H9 (cell line): ENCODE data around the gene CTNNA1. TPM values are rescaled to one million over a fixed set of nuclear protein-coding genes. Genes with fewer than 3 reads are reported as not detected.

Source experiments
- DNase-seq: peaks from one replicate; pipeline ENCODE4 v3.0.0-alpha.2; 2017
- H2AFZ ChIP-seq: one replicate; pipeline ENCODE4 v1.6.1; 2013; ENCODE audit warnings: mild to moderate bottlenecking, low read length, control low read depth, moderate library complexity
- H2AK5ac ChIP-seq: 2 replicates; pipeline ENCODE4 v1.6.1; 2013; ENCODE audit warnings: low read length, control low read depth, mixed read lengths; ENCODE audit not compliant: insufficient read length
- H2BK120ac ChIP-seq: one replicate; pipeline ENCODE4 v1.6.1; 2013; ENCODE audit warnings: low read depth, mild to moderate bottlenecking, low read length, control low read depth, inconsistent platforms; ENCODE audit not compliant: poor library complexity, severe bottlenecking
- H2BK12ac ChIP-seq: 2 replicates; pipeline ENCODE4 v1.6.1; 2013; ENCODE audit warnings: low read length, control low read depth, mixed read lengths, low read depth; ENCODE audit not compliant: insufficient read length
- H2BK15ac ChIP-seq: 2 replicates; pipeline ENCODE4 v1.6.1; 2013; ENCODE audit warnings: low read depth, low read length, control low read depth
- H2BK20ac ChIP-seq: one replicate; pipeline ENCODE4 v1.6.1; 2013; ENCODE audit warnings: low read depth, mild to moderate bottlenecking, low read length, control low read depth, inconsistent platforms; ENCODE audit not compliant: poor library complexity, severe bottlenecking
- H2BK5ac ChIP-seq: 2 replicates; pipeline ENCODE4 v1.6.1; 2013; ENCODE audit warnings: low read length, control low read depth, mixed read lengths; ENCODE audit not compliant: insufficient read length
- H3K14ac ChIP-seq: 2 replicates; pipeline ENCODE4 v1.6.1; 2013; ENCODE audit warnings: low read length, control low read depth; ENCODE audit not compliant: insufficient read depth
- H3K18ac ChIP-seq: 2 replicates; pipeline ENCODE4 v1.6.1; 2013; ENCODE audit warnings: low read depth, mild to moderate bottlenecking, mixed read lengths, low read length, control low read depth; ENCODE audit not compliant: insufficient read length
- H3K23ac ChIP-seq: 2 replicates; pipeline ENCODE4 v1.6.1; 2013; ENCODE audit warnings: low read length, control low read depth, mixed read lengths, low read depth; ENCODE audit not compliant: insufficient read length
- H3K23me2 ChIP-seq: 2 replicates; pipeline ENCODE4 v1.6.1; 2013; ENCODE audit warnings: low read depth, mild to moderate bottlenecking, mixed read lengths, low read length, control low read depth; ENCODE audit not compliant: insufficient read length, poor library complexity, severe bottlenecking
- H3K27ac ChIP-seq: 2 replicates; pipeline ENCODE4 v1.5.1; 2013; ENCODE audit warnings: low read length, control low read depth, mixed read lengths, low read depth; ENCODE audit not compliant: insufficient read length
- H3K27me3 ChIP-seq: 2 replicates; pipeline ENCODE4 v1.6.1; 2013; ENCODE audit warnings: low read length, control low read depth, inconsistent platforms; ENCODE audit not compliant: insufficient read depth
- H3K4ac ChIP-seq: 2 replicates; pipeline ENCODE4 v1.6.1; 2013; ENCODE audit warnings: low read depth, mild to moderate bottlenecking, control low read depth, inconsistent platforms, low read length, moderate library complexity
- H3K4me1 ChIP-seq: 2 replicates; pipeline ENCODE4 v1.6.1; 2013; ENCODE audit warnings: low read length, control low read depth, inconsistent platforms; ENCODE audit not compliant: insufficient read depth
- H3K4me2 ChIP-seq: 2 replicates; pipeline ENCODE4 v1.6.1; 2013; ENCODE audit warnings: low read length, control low read depth, mixed read lengths; ENCODE audit not compliant: insufficient read length, insufficient read depth
- H3K56ac ChIP-seq: 2 replicates; pipeline ENCODE4 v1.6.1; 2013; ENCODE audit warnings: low read depth, mild to moderate bottlenecking, mixed read lengths, low read length, control low read depth; ENCODE audit not compliant: insufficient read length
- H3K79me1 ChIP-seq: 2 replicates; pipeline ENCODE4 v1.6.1; 2013; ENCODE audit warnings: low read depth, mild to moderate bottlenecking, moderate library complexity, low read length, control low read depth, inconsistent platforms; ENCODE audit not compliant: insufficient read depth, poor library complexity, severe bottlenecking
- H3K79me2 ChIP-seq: 2 replicates; pipeline ENCODE4 v1.6.1; 2013; ENCODE audit warnings: low read length, control low read depth, inconsistent platforms; ENCODE audit not compliant: insufficient read depth
- H3K9ac ChIP-seq: 2 replicates; pipeline ENCODE4 v1.6.1; 2013; ENCODE audit warnings: low read length, control low read depth, mixed read lengths; ENCODE audit not compliant: insufficient read length; ENCODE audit errors: extremely low read depth
- H3K9me3 ChIP-seq: one replicate; pipeline ENCODE4 v1.6.1; 2013; ENCODE audit warnings: low read depth, low read length, inconsistent platforms; ENCODE audit not compliant: control insufficient read depth
- H3T11ph ChIP-seq: one replicate; pipeline ENCODE4 v1.6.1; 2013; ENCODE audit warnings: mild to moderate bottlenecking, low read length, control low read depth, inconsistent platforms
- H4K20me1 ChIP-seq: one replicate; pipeline ENCODE4 v1.6.1; 2013; ENCODE audit not compliant: control insufficient read depth, insufficient read length, insufficient read depth
- H4K5ac ChIP-seq: 2 replicates; pipeline ENCODE4 v1.6.1; 2013; ENCODE audit warnings: low read depth, mild to moderate bottlenecking, mixed read lengths, low read length, control low read depth; ENCODE audit not compliant: insufficient read length
- H4K8ac ChIP-seq: replicated peaks from 2 replicates; pipeline ENCODE4 v1.6.1; 2013; ENCODE audit warnings: low read length, control low read depth, mixed read lengths, low read depth; ENCODE audit not compliant: insufficient read length
- H4K91ac ChIP-seq: 2 replicates; pipeline ENCODE4 v1.6.1; 2013; ENCODE audit warnings: low read depth, mild to moderate bottlenecking, moderate library complexity, mixed read lengths, low read length, control low read depth; ENCODE audit not compliant: insufficient read length
- H3K27ac Mint-ChIP-seq, 3 experiments: 2 replicates in 2 of 3; 3 replicates in 1 of 3; pipeline ENCODE4 v1.8.0; 2020 to 2021; ENCODE audit warnings: mixed read lengths in 3 of 3, mild to moderate bottlenecking in 1 of 3, moderate library complexity in 1 of 3
- H3K27me3 Mint-ChIP-seq: 2 replicates; pipeline ENCODE4 v1.8.0; 2021; ENCODE audit warnings: low read depth, mild to moderate bottlenecking, moderate library complexity, mixed read lengths
- H3K36me3 Mint-ChIP-seq, 3 experiments: 2 replicates in 2 of 3; 3 replicates in 1 of 3; pipeline ENCODE4 v1.8.0; 2020 to 2021; ENCODE audit warnings: low read depth in 3 of 3, mixed read lengths in 3 of 3; ENCODE audit not compliant: insufficient read depth in 1 of 3
- H3K4me1 Mint-ChIP-seq, 2 experiments: 2 replicates each; pipeline ENCODE4 v1.8.0; 2020; ENCODE audit warnings: mixed read lengths in 2 of 2
- H3K4me3 Mint-ChIP-seq, 2 experiments: 2 replicates in 1 of 2; 3 replicates in 1 of 2; pipeline ENCODE4 v1.8.0; 2020 to 2021; ENCODE audit warnings: mild to moderate bottlenecking in 2 of 2, mixed read lengths in 2 of 2, moderate library complexity in 1 of 2
- H3K9me3 Mint-ChIP-seq, 2 experiments: 2 replicates in 1 of 2; 3 replicates in 1 of 2; pipeline ENCODE4 v1.8.0; 2020; ENCODE audit warnings: mild to moderate bottlenecking in 2 of 2, mixed read lengths in 2 of 2, moderate library complexity in 1 of 2
- CTCF ChIP-seq: fragments of 200-600 bp; sonication (generic); conservative IDR thresholded peaks from 3 replicates; pipeline ENCODE4 v1.8.0; 2021; ENCODE audit warnings: antibody characterized with exemption, mild to moderate bottlenecking
- WGBS: extraction: QIAGEN DNeasy Blood & Tissue Kit; methylation state at CpG from one replicate; pipeline ENCODE4 v1.1.7; 2013; ENCODE audit warnings: missing lambda C conversion rate, low lambda C conversion rate, mixed read lengths; ENCODE audit not compliant: insufficient read length; ENCODE audit errors: extremely low coverage; 5-methylcytosine and 5-hydroxymethylcytosine counted together
- total RNA-seq: library from RNA; stranded (reverse); gene quantifications from 2 replicates; pipeline ENCODE4 v1.2.1, GENCODE V29; 2021

CTNNA1 gene
- total RNA-seq, 1 experiment from 2014 or later = 354 TPM

DNA sequence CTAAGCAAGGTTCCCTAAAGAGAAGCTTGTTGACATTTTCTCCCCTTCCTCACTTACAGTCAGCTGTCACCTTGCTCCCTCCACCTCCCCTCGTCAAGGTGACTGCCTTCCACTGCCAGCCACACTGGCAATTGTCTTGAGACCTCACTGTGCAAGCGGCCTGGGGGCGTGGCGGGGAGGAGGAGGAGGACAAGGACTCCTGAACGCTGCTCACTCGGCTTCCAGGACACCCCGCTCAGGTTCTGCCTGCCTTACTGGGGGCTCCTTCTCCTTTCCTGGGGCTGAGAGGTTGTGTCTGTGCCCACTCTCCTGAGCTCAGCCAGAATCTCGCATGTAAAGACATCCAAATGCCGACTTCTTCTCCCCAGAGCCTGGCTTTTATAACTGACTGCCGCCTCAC, 182.2 kb downstream of the CTNNA1 start:
- Histone ChIP-seq H3K4ac (no peak overlapping the region), H3K9ac (no peak overlapping the region), H3K4me2 (no peak overlapping the region), H3K79me1 (no peaks in the 10 kb centered on the region), H2AFZ (no peak overlapping the region), H3T11ph (no peak overlapping the region), H2BK20ac (no peak overlapping the region), H4K20me1 (no peaks in the 10 kb centered on the region), H3K27ac (no peak overlapping the region), H3K56ac (no peak overlapping the region), H4K5ac (no peak overlapping the region), H3K79me2 (no peaks in the 10 kb centered on the region), H3K27me3 (no peaks in the 10 kb centered on the region), H4K91ac (no peak overlapping the region), H2BK120ac (no peak overlapping the region), H3K23me2 (no peaks in the 10 kb centered on the region), H3K9me3 (no peaks in the 10 kb centered on the region), H3K18ac (no peak overlapping the region), H3K14ac (no peak overlapping the region; the same call in 1 of the 2 replicates), H2BK12ac (no peak overlapping the region), H4K8ac (no peak overlapping the region), H3K23ac (no peak overlapping the region), H2AK5ac (no peak overlapping the region), H3K4me1 (no peaks in the 10 kb centered on the region; the same call in 1 of the 2 replicates), H2BK5ac (no peak overlapping the region), H2BK15ac (no peak overlapping the region)
- TF ChIP-seq CTCF = no peak
- peaks cover 32 to 42% of the 10 kb centered on the region in 2 experiments for H3K4me1 Mint-ChIP-seq
- no peak for DNase-seq
- H3K4me3 Mint-ChIP-seq = no peak overlapping the region
- peak overlapping the region in 2 of 3 experiments; percentile 21 to 92; a peak in 4 of 7 replicates for H3K27ac Mint-ChIP-seq
- H3K27me3 Mint-ChIP-seq = peaks cover 2% of the 10 kb centered on the region; the same call in 1 of the 2 replicates
- no CpG with 5 or more reads among the region's 10 CpGs for WGBS
- no peaks in the 10 kb centered on the region for H3K9me3 Mint-ChIP-seq
- H3K36me3 Mint-ChIP-seq = peaks cover 36 to 58% (median 47%) of the 10 kb centered on the region in 3 experiments; a peak in 6 of 7 replicates
